Kidney epithelial cell (primary cell): ENCODE measurements around the gene SEMA3C. TPM values are rescaled to one million over a fixed set of nuclear protein-coding genes. Genes with fewer than 3 reads are reported as not detected.

ENCODE experiments used
- DNase-seq: peaks from one replicate; pipeline ENCODE4 v3.0.0-alpha.2; 2010; ENCODE audit warnings: low read depth
- H3K27me3 ChIP-seq: 2 replicates; pipeline ENCODE4 v1.6.0; 2011; ENCODE audit warnings: low read length; ENCODE audit not compliant: control insufficient read depth, insufficient read depth
- H3K36me3 ChIP-seq: 2 replicates; pipeline ENCODE4 v1.5.1; 2011; ENCODE audit warnings: low read length; ENCODE audit not compliant: control insufficient read depth, insufficient read depth
- H3K4me3 ChIP-seq: 2 replicates; pipeline ENCODE4 v1.5.1; 2011; ENCODE audit warnings: low read depth, mild to moderate bottlenecking, control low read depth, low read length
- total RNA-seq: library from RNA; depleted of rRNA; stranded (reverse); fragments of >200 nt; gene quantifications from 2 replicates; pipeline ENCODE4 v1.2.3, GENCODE V29; 2015
- TF ChIP-seq, protein P1 (sequence below): IDR thresholded peaks from 2 replicates; pipeline ENCODE4 v1.5.1; 2011; ENCODE audit warnings: mild to moderate bottlenecking, moderate library complexity, low read length, control low read depth, inconsistent platforms; ENCODE audit not compliant: insufficient read depth, poor library complexity, severe bottlenecking

Gene SEMA3C
- total RNA-seq, 1 donor from 2014 or later: 113 TPM

DNA sequence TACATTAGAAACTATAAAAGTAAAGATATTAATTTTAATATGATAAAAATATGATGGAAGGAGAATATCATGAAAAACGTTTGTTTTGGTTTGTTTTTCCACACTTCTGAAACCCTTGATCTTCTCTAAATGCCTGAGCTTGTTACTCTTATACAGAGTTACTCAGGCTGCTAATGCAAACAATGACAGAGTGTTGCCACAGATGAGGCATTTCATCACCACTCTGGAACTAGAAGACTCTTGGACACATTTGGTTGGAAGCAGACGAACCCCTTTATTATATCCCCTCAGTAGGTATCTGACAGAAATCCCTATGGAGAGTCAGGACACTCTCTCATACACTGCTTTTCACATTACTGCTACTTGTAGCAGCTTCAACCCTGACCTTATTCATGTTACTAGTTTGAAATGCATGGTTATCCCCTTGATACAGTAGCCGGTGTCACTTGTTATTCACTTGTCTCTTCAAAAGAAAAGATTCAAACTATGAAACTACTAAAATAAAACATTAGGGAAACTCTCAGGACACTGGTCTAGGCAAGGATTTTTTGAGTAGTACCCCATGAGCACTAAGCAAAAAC lies 66.9 kb downstream of the SEMA3C start:
- DNase-seq: peak; percentile 49
- TF ChIP-seq, protein P1, sequence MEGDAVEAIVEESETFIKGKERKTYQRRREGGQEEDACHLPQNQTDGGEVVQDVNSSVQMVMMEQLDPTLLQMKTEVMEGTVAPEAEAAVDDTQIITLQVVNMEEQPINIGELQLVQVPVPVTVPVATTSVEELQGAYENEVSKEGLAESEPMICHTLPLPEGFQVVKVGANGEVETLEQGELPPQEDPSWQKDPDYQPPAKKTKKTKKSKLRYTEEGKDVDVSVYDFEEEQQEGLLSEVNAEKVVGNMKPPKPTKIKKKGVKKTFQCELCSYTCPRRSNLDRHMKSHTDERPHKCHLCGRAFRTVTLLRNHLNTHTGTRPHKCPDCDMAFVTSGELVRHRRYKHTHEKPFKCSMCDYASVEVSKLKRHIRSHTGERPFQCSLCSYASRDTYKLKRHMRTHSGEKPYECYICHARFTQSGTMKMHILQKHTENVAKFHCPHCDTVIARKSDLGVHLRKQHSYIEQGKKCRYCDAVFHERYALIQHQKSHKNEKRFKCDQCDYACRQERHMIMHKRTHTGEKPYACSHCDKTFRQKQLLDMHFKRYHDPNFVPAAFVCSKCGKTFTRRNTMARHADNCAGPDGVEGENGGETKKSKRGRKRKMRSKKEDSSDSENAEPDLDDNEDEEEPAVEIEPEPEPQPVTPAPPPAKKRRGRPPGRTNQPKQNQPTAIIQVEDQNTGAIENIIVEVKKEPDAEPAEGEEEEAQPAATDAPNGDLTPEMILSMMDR: no peak
- Histone ChIP-seq H3K27me3 (no peaks in the 10 kb centered on the region), H3K4me3 (no peak overlapping the region), H3K36me3 (no peaks in the 10 kb centered on the region)

GRCh38 chr7:80848841-80849240 lies 70.0 kb downstream of the SEMA3C start:
- Histone ChIP-seq H3K36me3 (no peaks in the 10 kb centered on the region), H3K27me3 (no peaks in the 10 kb centered on the region), H3K4me3 (no peak overlapping the region)
- TF ChIP-seq, protein P1: no peak
- DNase-seq: no peak

DNA sequence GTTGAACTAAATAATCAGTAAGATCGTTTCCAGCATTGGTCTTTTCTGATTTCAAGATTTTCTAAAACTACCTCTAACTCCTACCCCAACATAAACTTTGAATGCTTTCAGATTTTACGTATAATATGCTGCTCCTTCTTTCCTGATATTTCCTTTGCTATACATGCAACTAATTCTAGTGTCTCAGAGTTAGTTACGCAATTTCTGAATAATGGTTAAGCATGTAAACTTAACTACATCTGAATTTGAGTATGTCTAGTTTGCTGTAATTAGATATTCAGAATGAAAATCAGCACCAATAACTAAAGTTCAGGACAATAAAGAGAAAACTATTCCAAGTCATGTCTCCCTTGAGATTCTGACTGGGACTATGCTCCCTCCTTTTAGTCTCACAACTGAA lies 71.0 kb downstream of the SEMA3C start:
- no peak for DNase-seq
- Histone ChIP-seq H3K36me3 (no peaks in the 10 kb centered on the region), H3K27me3 (no peaks in the 10 kb centered on the region), H3K4me3 (no peak overlapping the region)
- TF ChIP-seq, protein P1: no peak

DNA sequence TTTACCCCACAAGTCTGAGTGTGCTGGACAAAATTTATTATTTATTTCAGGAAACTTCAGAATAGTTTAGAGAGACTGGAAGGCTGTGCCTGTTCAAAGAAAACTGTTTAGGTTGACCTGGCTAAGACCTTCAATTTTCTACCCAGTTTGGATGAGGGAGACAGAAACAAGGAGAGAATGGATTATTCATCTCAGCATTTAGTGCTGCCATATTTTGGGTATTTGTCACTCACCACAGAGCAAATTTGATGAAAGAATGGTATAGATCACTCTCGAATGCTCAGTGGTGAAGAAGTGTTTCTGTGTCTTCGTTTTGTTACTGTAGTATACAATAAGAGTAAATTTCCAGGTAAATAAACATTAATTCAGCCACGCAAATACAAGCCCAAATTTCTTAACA lies 71.8 kb downstream of the SEMA3C start:
- Histone ChIP-seq H3K4me3 (no peak overlapping the region), H3K27me3 (no peaks in the 10 kb centered on the region), H3K36me3 (no peaks in the 10 kb centered on the region)
- DNase-seq: no peak
- TF ChIP-seq, protein P1: no peak

DNA sequence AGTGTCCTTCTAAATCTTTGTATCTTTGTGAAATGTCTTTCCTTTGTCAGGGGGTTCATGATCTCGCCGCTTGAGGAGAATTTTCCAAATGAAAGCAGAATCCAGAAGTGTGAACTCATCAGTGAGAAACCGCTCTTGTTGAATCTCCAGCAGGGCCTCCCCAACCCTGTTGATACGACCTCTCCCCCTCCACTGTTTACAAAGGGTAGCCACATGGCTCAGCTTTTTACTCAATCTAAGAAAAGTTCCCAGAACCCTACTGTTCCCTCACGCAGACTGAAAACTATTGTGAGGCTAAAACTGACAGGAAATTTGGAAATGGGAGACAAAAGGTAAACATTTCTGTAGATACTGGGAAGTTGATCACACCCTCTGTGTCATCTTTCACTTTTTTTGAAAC lies 73.9 kb downstream of the SEMA3C start:
- Histone ChIP-seq H3K36me3 (no peaks in the 10 kb centered on the region), H3K27me3 (no peaks in the 10 kb centered on the region), H3K4me3 (no peak overlapping the region)
- TF ChIP-seq, protein P1: no peak
- no peak for DNase-seq

DNA sequence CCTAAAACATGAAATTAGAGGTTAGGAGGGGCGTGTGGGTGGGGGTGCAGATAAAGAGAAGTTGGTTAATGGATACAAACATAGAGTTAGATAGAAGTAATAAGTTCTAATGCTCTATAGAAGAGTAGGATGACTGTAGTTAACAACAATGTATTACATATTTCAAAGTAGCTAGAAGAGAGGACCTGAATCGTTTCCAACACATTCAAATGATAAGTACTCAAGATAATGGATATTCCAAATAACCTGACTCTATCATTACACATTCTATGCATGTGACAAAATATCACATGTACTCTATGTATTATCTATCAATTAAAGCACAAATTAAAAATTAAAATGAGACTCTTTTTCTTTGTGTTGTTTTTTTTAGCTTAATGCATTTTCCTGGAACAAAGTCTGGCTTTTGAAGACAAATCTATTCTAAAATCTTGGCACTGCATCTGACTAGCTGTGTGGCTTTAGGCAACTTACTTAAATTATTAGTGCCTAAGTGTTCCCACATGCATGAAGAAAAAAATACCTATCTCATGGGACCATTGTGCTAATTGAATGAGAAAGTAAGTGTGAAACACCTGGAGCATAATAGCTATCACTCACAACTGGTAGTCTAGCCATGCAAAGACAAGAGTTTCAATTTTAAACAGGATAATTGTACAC lies 75.7 kb downstream of the SEMA3C start:
- TF ChIP-seq, protein P1: no peak
- no peak for DNase-seq
- Histone ChIP-seq H3K4me3 (no peak overlapping the region), H3K27me3 (no peaks in the 10 kb centered on the region), H3K36me3 (no peaks in the 10 kb centered on the region)
